HepG2 (cell line): ENCODE measurements around the gene PRCD. TPM values are rescaled to one million over a fixed set of nuclear protein-coding genes. Genes with fewer than 3 reads are reported as not detected.

Experiments used
- AFF4 ChIP-seq: sonication (generic); formaldehyde crosslinking; IDR thresholded peaks from 2 replicates; pipeline ENCODE4 v1.4.0; 2020; ENCODE audit warnings: missing genetic modification reagents
- CTCF ChIP-seq: sonication (generic); formaldehyde crosslinking; IDR thresholded peaks from 2 replicates; pipeline ENCODE4 v1.5.0; 2020; ENCODE audit warnings: mild to moderate bottlenecking, missing genetic modification reagents, moderate library complexity
- GABPB1 ChIP-seq: IDR thresholded peaks from 2 replicates; pipeline ENCODE4 v1.6.1; 2016; ENCODE audit warnings: mild to moderate bottlenecking, missing genetic modification reagents, moderate library complexity, missing compliant biosample characterization
- HMGXB3 ChIP-seq: sonication (generic); formaldehyde crosslinking; IDR thresholded peaks from 2 replicates; pipeline ENCODE4 v1.4.0; 2020; ENCODE audit warnings: missing genetic modification reagents, borderline replicate concordance
- HMGXB4 ChIP-seq, 2 experiments: sonication (generic) in 1 of 2; formaldehyde crosslinking in 1 of 2; IDR thresholded peaks; 2 replicates each; pipeline versions ENCODE4 v1.4.0 to v1.6.1; 2018 to 2020; ENCODE audit warnings: missing genetic modification reagents in 2 of 2, borderline replicate concordance in 1 of 2, low read depth in 1 of 2, mild to moderate bottlenecking in 1 of 2, missing biosample characterization in 1 of 2
- MYNN ChIP-seq: sonication (generic); formaldehyde crosslinking; IDR thresholded peaks from 2 replicates; pipeline ENCODE4 v1.4.0; 2020; ENCODE audit warnings: mild to moderate bottlenecking, low read depth, missing genetic modification reagents
- NFATC3 ChIP-seq: sonication (generic); formaldehyde crosslinking; IDR thresholded peaks from 2 replicates; pipeline ENCODE4 v1.5.1; 2020; ENCODE audit warnings: mild to moderate bottlenecking, missing genetic modification reagents
- REPIN1 ChIP-seq: sonication (generic); formaldehyde crosslinking; IDR thresholded peaks from 2 replicates; pipeline ENCODE4 v1.8.0; 2022; ENCODE audit warnings: missing genetic modification reagents, low read depth, mild to moderate bottlenecking, borderline replicate concordance
- STAG1 ChIP-seq: sonication (generic); formaldehyde crosslinking; IDR thresholded peaks from 2 replicates; pipeline ENCODE4 v1.4.0; 2020; ENCODE audit warnings: missing genetic modification reagents
- ZNF230 ChIP-seq: sonication (generic); formaldehyde crosslinking; IDR thresholded peaks from 2 replicates; pipeline ENCODE4 v1.4.0; 2020; ENCODE audit warnings: mild to moderate bottlenecking, missing genetic modification reagents
- ZNF513 ChIP-seq: sonication (generic); formaldehyde crosslinking; conservative IDR thresholded peaks from 2 replicates; pipeline ENCODE4 v1.5.0; 2020; ENCODE audit warnings: missing genetic modification reagents
- ZNF780A ChIP-seq: sonication (generic); formaldehyde crosslinking; IDR thresholded peaks from 2 replicates; pipeline ENCODE4 v1.8.0; 2022; ENCODE audit warnings: mild to moderate bottlenecking, missing genetic modification reagents, moderate library complexity
- polyA plus RNA-seq, 8 experiments: library from polyadenylated mRNA; depleted of rRNA in 3 of 8; stranded (reverse) in 7 of 8; unstranded in 1 of 8; fragments of >200 nt; fragmentation: Illumina TruSeq in 4 of 8; extraction: Trizol in 4 of 8; gene quantifications; 2 replicates each; pipeline versions ENCODE4 v1.2.1 to v1.2.3, GENCODE V29; 2011 to 2016; ENCODE audit warnings: low read depth in 4 of 8, missing spikeins in 1 of 8, mixed read lengths in 1 of 8; ENCODE audit not compliant: insufficient read depth in 1 of 8
- total RNA-seq, 5 experiments: library from RNA; depleted of rRNA; stranded (reverse); fragments of >200 nt; fragmentation: Illumina TruSeq; extraction: Trizol; gene quantifications; 2 replicates each; pipeline ENCODE4 v1.2.3, GENCODE V29; 2016; ENCODE audit warnings: low read depth in 1 of 5

Gene PRCD
- total and polyA plus RNA-seq, 2 of the 13 experiments (the other 11 are each of a cell fraction or from before 2014, with no cell fraction given), result 0.51 TPM; not detected in 1

GRCh38 chr17:76547183-76547641 lies 7.4 kb downstream of the PRCD start (continued):
- peak; percentile 62; the same call in 1 of the 2 replicates for TF ChIP-seq AFF4 (CRISPR knock-in tag)
- TF ChIP-seq REPIN1 (CRISPR knock-in tag), result peak; percentile 63; the same call in 1 of the 2 replicates
- TF ChIP-seq ZNF513 (CRISPR knock-in tag), result 0 out of 2 replicates have a peak, but pooled peaks have one; percentile 89
- TF ChIP-seq MYNN (CRISPR knock-in tag), result 0 out of 2 replicates have a peak, but pooled peaks have one; percentile 39
- TF ChIP-seq HMGXB4 (CRISPR knock-in tag; IDR thresholded peaks at IDR 0.05; ENCODE audit: borderline replicate concordance in 1 of 2, low read depth in 1 of 2), result peak; percentile 78 to 88
- peak; percentile 95 for TF ChIP-seq CTCF (CRISPR knock-in tag)
- no peak for TF ChIP-seq ZNF780A
- 0 out of 2 replicates have a peak, but pooled peaks have one; percentile 66 for TF ChIP-seq NFATC3 (CRISPR knock-in tag)
- peak; percentile 30; the same call in 1 of the 2 replicates for TF ChIP-seq GABPB1 (CRISPR knock-in tag)
- peak; percentile 48; the same call in 1 of the 2 replicates for TF ChIP-seq HMGXB3
- TF ChIP-seq ZNF230, result peak; percentile 92; the same call in 1 of the 2 replicates
- TF ChIP-seq STAG1 (CRISPR knock-in tag), result peak; percentile 93
